Measurements from ENCODE around the gene TMOD2. TPM values are rescaled to one million over a fixed set of nuclear protein-coding genes. Genes with fewer than 3 reads are reported as not detected.
A peak's percentile ranks its signal among the peaks of the same experiment; 100 is the strongest.

The TMOD2 gene
- total RNA-seq, 1 donor from 2014 or later, result 14.6 TPM

DNA sequence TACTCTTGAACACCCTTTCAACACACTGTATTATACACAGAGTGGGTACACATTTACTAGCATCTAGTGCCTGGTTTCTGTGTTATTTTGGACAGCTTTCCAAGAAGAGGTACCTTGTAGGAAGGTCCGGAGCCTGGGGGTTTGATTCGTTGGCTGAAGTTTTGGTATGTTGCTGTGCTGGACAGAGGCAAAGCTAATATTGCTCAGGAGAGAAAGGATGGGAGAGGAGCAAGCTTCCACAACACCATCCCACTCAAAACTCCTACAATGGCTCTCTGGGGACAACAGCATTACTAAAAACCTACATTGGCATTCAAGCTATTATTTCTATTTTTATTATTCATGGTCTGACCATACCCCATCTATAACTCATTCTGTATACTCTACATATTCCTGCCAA is 12.8 kb upstream of the TMOD2 start:
- peak overlapping the region; percentile 89 for H3K4me3 Mint-ChIP-seq
- no peak for ATAC-seq (ENCODE audit: low read depth)
- H3K4me1 Mint-ChIP-seq, result peaks cover 41% of the 10 kb centered on the region
- peaks cover 17% of the 10 kb centered on the region for H3K36me3 Mint-ChIP-seq (ENCODE audit: low read depth)
- H3K9me3 Mint-ChIP-seq, result no peaks in the 10 kb centered on the region
- CTCF ChIA-PET, result interaction anchor here (0.6 to 4.3 kb wide), 9 partner anchors 10 to 89 kb away, joined by 3 to 58 read pairs (median 3); no protein-coding TSS in a partner anchor
- POLR2A ChIA-PET, result interaction anchor here (0.6 to 4.1 kb wide), 9 partner anchors 12 to 1388 kb away, joined by 3 to 98 read pairs (median 4); partner anchors contain the start of gene TMOD2
- peak overlapping the region; percentile 93 for H3K27ac Mint-ChIP-seq
- intact Hi-C loops (cut with micrococcal nuclease), result loop anchor here (5.0 to 10.0 kb wide), 5 partner anchors 89 to 1384 kb away; partner anchors contain the start of genes GABPB1 and TMOD3
- DNase-seq, result no peak
- TF ChIP-seq, protein P1, sequence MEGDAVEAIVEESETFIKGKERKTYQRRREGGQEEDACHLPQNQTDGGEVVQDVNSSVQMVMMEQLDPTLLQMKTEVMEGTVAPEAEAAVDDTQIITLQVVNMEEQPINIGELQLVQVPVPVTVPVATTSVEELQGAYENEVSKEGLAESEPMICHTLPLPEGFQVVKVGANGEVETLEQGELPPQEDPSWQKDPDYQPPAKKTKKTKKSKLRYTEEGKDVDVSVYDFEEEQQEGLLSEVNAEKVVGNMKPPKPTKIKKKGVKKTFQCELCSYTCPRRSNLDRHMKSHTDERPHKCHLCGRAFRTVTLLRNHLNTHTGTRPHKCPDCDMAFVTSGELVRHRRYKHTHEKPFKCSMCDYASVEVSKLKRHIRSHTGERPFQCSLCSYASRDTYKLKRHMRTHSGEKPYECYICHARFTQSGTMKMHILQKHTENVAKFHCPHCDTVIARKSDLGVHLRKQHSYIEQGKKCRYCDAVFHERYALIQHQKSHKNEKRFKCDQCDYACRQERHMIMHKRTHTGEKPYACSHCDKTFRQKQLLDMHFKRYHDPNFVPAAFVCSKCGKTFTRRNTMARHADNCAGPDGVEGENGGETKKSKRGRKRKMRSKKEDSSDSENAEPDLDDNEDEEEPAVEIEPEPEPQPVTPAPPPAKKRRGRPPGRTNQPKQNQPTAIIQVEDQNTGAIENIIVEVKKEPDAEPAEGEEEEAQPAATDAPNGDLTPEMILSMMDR (IDR thresholded peaks at IDR 0.05), result no peak
- H3K27me3 Mint-ChIP-seq, result no peaks in the 10 kb centered on the region

DNA sequence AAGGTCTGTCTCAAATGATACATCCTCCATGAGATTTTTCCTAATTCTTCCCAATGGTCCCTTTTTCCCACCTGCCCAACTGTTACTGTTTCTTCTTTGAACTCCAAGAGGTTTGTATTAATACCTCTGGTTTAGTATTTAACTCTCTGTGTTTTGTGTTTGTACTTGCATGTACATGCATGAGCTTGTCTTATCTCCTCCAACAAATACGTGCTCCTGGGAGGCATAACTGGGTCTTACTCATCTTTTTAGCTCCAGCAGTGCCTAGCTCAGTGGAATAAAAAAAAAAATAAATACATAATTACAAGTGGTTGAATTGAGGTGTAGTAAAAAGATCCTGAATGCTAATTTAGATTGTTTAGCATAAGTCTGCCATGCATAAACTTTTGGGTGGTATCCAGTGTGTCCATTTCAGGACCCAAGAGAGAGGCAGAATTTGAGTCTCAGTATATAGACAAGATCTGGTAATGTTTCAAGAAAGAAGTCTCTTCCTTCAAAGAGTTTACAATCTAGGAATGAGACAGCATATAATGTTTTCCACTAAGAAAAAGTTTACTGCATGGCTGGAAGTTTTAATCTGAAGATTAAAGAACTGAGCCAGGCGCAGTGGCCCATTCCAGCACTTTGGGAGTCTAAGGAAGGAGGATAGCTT is 12.2 kb upstream of the TMOD2 start:
- H3K4me3 Mint-ChIP-seq, result peak overlapping the region; percentile 15

DNA sequence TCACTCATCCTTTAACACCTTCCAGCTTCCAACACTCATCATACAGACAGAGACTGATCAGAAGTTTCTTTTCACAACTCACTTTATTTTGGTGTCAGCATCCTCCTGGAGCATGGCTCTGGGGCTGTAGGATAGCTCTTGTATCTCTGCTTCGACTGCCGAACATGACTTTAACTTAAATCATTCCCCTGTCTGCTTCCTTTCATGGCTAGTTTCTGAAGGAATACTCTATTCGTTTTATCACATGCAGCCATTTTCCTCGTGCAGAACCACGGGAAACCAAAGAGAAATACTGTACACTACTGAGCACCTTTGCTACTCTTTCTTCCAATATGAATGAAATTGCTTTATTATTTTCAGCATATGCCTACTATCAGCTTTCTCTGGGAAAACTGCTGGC is 2.1 kb upstream of the TMOD2 start:
- Mint-ChIP-seq H3K9me3 (no peaks in the 10 kb centered on the region), H3K4me1 (peaks cover 37% of the 10 kb centered on the region), H3K27me3 (no peaks in the 10 kb centered on the region), H3K4me3 (no peak overlapping the region), H3K36me3 (ENCODE audit: low read depth) (peaks cover 3% of the 10 kb centered on the region), H3K27ac (peak overlapping the region; percentile 1)
- DNase-seq (no peak), ATAC-seq (ENCODE audit: low read depth) (no peak)
- CTCF ChIA-PET, result interaction anchor here (1.0 to 3.5 kb wide), 2 partner anchors 11 to 27 kb away, joined by 3 to 17 read pairs; no protein-coding TSS in a partner anchor
- TF ChIP-seq, protein P1 (IDR thresholded peaks at IDR 0.05), result no peak
- intact Hi-C loops (cut with micrococcal nuclease), result no loop called here
- POLR2A ChIA-PET, result interaction anchor here (0.6 to 5.5 kb wide), 3 partner anchors 9 to 18 kb away, joined by 3 to 98 read pairs (median 6); partner anchors contain the start of gene LYSMD2

More for the DNA sequence above, 12.2 kb upstream of the TMOD2 start:
- ChIA-PET POLR2A (interaction anchor here (1.0 to 4.1 kb wide), 4 partner anchors 12 to 37 kb away, joined by 3 to 98 read pairs (median 4); partner anchors contain the start of gene TMOD2), CTCF (interaction anchor here (0.6 to 4.3 kb wide), 4 partner anchors 10 to 89 kb away, joined by 3 to 58 read pairs (median 10); no protein-coding TSS in a partner anchor)
- H3K4me1 Mint-ChIP-seq, result peaks cover 35% of the 10 kb centered on the region
- ATAC-seq (ENCODE audit: low read depth) (no peak), DNase-seq (no peak)
- H3K27ac Mint-ChIP-seq, result peak overlapping the region; percentile 93
- no peaks in the 10 kb centered on the region for H3K27me3 Mint-ChIP-seq
- H3K36me3 Mint-ChIP-seq (ENCODE audit: low read depth), result peaks cover 14% of the 10 kb centered on the region
- intact Hi-C loops (cut with micrococcal nuclease), result loop anchor here (5.0 to 10.0 kb wide), 5 partner anchors 88 to 1384 kb away; partner anchors contain the start of genes GABPB1 and TMOD3
- TF ChIP-seq, protein P1 (IDR thresholded peaks at IDR 0.05), result no peak
- H3K9me3 Mint-ChIP-seq, result no peaks in the 10 kb centered on the region

DNA sequence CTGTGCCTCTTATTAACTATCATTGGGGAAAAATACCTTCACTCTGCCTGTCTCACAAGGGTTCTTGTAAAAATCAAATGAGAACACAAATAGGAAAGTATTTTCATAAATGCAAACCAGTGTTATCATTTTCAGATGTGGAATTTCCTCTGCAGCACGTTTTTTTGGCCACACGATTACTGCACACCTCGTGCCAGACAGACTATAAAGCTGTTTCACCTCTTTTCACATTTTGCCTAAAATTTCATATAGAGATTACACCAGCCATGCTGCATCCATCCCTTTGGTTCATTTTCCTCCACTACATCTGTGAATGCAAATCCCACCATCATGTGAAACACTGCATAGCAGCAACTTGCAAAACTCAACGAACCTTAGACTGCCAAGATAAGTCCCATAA is 1.2 kb upstream of the TMOD2 start:
- Mint-ChIP-seq H3K9me3 (no peaks in the 10 kb centered on the region), H3K4me1 (peaks cover 37% of the 10 kb centered on the region), H3K27ac (peak overlapping the region; percentile 86), H3K36me3 (ENCODE audit: low read depth) (peaks cover 3% of the 10 kb centered on the region), H3K4me3 (peak overlapping the region; percentile 96), H3K27me3 (no peaks in the 10 kb centered on the region)
- POLR2A ChIA-PET, result interaction anchor here (1.1 to 5.5 kb wide), 2 partner anchors 13 to 18 kb away, joined by 5 to 98 read pairs; partner anchors contain the start of gene LYSMD2
- CTCF ChIA-PET, result interaction anchor here (1.1 to 3.5 kb wide), 3 partner anchors 14 to 100 kb away, joined by 3 to 17 read pairs (median 10); no protein-coding TSS in a partner anchor
- TF ChIP-seq, protein P1 (IDR thresholded peaks at IDR 0.05), result no peak
- ATAC-seq (ENCODE audit: low read depth) (no peak), DNase-seq (no peak)
- intact Hi-C loops (cut with micrococcal nuclease), result no loop called here

Data from activated B cell treated with CpG ODN at 0.5 μM for 24 hours (primary cell).